HG03159 (cell line): ENCODE results near the gene MESP1.
A peak's percentile ranks its signal among the peaks of the same experiment; 100 is the strongest.

Experiments used
- ATAC-seq: cut with Tn5 transposase; IDR thresholded peaks from one replicate; pipeline ENCODE4 v1.9.1; 2021; ENCODE audit warnings: mild to moderate bottlenecking, moderate library complexity; ENCODE audit not compliant: unreplicated experiment

Gene MESP1

DNA sequence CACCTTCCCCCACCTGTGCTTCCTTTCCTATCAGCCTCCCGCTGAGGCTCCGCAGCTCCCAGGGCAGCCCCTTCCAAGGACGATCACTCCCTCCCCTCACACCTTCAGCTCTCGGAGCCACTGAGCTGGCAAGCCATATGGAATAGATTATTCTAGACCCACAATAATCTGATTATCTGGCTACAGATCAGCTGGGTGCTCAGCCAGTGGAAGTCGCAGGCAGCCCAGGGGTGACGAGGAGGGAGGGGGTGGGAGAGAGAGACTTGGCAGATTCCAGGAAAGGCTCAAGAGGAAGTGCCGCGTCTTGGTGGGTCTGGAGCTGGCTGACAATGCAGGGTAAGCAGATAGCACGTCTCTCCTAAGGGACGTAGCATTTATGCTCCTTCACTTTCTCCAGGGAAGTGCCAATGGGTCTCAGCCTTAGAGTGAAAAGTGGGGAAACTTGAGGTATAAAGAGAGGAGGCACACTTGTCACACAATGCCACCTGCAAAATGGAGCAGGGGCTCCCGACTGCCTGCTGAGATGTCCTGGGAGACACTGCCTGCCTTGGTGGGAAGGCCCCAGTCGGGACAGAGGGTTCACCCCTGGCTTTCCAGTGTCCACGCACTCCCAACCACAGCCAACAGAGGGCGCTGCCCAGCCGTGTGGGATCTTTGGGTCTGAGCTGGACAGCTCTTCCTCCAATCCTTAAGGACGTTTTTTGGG lies 9.4 kb upstream of the MESP1 start:
- peak; percentile 60 for ATAC-seq

DNA sequence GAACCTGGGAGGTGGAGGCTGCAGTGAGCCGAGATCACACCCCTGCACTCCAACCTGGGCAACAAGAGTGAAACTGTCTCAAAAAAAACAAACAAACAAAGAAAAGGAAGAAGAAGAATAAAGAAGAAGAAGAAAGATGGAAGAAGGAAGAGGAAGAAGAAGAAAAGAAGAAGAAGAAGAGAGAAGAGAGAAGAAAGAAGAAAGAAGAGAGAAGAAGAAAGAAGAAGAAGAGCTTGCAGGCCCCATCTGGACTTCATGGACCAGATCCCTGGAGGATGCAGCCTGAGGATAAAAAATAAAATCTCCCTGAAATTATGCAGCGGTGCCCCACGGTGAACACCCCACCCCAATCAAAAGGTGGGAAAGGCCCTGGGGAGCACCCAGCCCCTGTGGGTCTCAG lies 8.8 kb upstream of the MESP1 start:
- ATAC-seq, result no peak

DNA sequence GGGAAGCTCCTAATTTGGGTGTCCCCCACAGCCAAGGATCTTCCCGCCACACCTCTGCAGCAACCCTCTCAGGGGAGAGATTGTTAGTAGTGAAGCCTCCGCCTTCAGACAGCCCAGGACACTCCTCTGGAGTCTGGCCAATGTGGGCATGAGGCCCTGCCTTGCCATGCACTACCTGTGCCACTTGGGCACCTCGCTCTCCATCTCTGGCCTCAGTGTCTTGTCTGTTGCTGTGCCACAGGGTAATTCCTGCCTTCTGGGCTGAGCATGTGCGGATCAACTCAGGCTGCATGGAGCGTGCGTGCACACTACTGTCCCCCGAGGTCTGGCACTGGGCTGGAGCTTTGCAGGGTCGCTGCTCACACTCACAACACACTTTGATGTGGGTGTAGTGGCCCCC lies 7.9 kb upstream of the MESP1 start:
- no peak for ATAC-seq

DNA sequence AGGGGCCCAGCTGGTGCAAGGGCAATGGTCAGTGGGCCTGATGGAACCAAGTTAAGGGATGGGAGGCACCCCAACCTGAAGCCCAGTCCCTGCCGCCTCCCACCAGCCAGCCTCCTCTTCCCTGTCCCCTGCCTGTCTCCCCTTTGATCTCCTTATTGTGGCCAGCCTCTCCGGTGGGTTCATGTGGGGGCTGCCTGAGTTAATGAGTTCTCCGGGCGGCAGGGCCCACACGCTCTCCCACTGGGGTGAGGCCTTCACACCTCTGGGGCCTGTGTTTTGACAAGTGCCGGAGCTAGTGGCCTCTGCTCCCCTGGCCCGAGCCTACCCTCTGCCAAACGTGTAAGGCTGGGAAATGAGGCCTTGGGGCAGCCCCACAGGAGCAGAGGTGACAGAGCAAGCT lies 7.2 kb upstream of the MESP1 start:
- ATAC-seq, result no peak

DNA sequence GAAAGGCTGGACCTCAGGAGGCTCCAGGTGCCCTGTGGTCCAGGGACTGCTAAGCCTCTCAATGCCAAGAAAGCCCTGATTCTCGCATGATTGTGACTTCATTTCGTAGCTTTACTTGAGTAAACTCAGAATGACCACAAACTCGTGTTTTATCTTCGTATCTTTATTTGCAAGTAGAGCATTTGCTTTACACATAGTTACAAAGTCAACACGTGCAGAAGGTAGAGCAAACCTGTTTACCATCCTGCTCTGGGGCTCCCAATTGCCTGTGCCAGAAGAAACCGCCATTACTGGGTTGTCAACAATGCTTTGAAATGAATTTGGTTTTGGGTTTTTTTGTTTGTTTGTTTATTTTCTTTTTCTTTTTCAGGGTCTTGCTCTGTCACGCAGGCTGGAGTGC lies 5.8 kb upstream of the MESP1 start:
- ATAC-seq, result no peak

DNA sequence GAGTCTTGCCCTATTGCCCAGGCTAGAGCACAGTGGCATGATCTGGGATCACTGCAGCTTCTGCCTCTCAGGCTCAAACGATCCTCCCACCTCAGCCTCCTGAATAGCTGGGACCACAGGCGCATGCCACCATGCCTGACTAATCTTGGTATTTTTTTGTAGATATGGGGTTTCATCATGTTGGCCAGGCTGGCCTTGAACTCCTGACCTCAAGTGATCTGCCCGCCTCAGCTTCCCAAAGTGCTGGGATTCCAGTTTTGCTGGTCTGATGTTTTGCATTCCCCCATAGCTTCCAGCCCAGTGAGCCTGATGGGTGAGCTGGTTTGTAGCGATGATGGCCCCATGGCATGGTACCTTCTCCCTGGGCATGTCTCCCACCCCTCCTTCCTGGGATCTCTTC lies 4.7 kb upstream of the MESP1 start:
- ATAC-seq, result no peak

DNA sequence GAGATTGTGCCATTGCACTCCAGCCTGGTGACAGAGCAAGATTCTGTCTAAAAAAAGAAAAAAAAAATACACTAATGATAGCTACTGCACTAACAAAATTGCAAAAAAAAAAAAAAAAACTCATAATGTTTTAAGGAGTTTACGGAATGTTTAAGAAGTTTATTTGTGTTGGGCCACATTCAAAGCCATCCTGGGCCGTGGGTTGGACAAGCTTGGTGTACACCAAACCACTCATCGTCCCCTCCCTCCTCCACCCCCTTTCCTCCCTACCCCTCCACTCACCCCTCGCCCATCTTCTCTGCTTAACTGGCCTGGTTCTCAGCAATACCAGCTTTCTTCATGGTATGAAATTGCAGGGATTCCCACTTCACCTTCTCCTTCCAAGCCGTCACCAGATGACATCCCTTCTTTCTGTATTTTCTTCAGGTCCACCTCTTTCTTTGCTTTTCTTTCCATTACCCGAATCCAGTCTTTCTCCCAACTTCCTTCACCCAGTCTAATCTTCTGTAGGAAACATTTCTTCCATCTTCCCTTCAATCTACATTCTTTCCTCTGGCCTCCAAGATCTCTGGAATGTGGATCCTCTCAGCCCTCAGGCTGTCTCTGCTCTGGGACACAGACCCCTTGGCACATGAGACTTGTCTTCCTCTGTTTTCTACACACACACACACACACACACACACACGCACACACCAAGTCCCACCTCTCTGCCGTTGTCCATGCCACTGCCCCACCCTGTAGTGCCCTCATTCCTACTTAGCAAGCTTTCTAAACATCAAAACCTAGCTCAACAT lies 3.5 kb upstream of the MESP1 start:
- no peak for ATAC-seq

DNA sequence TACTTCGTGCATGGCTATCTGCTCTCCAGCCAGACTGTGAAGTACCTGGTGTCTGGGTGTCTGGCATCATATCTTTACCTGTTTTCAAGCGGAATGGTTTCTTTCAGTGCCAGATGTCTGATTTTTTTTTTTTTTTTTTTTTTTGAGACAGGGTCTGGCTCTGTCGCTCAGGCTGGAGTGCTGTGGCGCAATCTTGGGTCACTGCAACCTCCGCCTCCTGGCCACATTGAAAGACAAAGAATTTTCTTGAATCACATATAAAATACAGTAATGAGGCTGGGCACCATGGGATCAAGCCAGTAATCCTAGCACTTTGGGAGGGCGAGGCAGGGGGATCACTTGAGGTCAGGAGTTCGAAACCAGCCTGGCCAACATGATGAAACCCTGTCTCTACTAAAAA lies 2.8 kb upstream of the MESP1 start:
- no peak for ATAC-seq

DNA sequence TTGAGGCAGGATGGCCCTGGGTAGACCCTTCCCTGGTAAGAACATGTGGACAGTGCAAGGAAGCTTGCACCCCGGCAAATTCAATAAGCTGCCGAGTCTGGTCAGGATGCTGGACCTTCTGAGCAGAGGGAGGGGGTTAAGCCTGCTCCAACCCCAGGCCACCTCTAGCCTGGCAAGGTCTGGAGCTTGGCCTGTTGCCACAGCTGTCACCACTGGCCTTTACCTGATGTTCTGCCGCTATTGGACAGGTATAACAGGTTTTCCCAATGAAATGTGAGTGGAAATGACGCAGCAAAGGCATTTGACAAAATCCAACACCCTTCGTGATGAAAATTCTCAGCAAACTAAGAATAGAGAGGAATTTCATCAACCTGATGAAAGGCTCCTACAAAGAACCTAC lies 699 bp upstream of the MESP1 start:
- no peak for ATAC-seq

DNA sequence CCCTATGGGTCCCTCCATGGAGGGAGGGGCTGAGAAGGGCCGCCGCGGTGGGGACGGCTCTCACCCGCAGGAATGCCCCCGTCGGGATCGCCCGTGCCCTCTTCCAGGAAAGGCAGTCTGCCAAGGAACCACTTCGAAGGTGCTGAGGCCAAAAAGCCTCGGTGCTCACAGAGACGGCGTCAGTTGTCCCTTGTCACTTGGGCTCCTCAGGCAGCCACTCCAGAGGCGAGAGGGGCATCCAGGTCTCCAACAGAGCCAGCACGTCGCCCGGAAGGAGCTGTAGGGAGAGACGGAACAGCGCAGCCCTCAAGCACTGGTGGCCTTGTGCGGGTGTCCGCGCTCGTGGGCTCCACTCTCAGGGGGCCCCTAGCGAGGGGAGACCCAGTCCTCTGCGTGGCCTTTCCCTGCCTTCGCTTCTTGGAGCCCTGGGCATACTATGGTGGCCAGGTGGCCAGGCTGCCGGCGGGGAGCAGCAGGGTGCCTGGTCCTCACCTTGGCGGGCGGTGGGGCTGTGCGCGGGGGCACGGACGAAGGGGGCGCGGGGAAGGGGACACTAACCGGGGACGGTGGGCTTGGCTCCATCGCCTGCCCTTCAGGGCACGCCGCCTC lies 994 bp downstream of the MESP1 start:
- ATAC-seq, result peak; percentile 4

DNA sequence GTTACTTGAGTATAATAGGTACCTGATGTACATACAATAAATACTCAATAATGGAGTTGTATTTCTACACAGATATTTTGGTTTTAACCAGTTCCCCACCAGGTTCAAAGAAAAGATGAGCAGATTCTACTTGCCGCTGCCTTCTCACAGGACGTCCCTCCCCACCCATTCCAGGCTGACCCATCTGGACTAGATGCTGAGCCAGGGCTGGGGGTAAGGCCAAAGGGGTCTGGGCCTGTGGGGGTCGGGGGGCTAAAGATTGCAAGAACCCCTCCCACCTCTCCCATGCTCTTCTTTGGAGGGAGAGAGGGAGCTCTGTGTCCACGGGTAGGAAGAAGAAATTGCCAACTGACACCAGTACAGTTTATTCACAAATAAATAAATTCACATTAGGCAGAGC lies 1.5 kb downstream of the MESP1 start:
- no peak for ATAC-seq

DNA sequence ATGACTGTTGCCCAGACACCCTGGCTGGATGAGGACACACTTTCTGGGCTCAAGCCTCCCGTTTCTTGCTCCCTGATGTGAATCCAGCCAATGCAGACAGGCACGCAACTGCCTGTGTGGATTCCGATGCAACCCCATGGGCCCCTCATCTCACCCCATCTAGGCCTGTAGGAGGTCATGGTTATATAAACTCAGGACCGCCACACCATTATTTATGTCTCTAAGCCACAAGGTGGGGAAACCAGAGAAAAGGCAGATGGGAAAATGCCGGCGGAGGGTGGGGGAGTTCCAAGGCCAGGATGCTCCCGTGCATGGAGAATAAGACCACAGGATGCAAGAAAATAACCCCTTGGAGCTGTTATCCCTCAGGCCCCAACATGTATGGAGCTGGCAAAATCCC lies 2.0 kb downstream of the MESP1 start:
- ATAC-seq, result no peak

DNA sequence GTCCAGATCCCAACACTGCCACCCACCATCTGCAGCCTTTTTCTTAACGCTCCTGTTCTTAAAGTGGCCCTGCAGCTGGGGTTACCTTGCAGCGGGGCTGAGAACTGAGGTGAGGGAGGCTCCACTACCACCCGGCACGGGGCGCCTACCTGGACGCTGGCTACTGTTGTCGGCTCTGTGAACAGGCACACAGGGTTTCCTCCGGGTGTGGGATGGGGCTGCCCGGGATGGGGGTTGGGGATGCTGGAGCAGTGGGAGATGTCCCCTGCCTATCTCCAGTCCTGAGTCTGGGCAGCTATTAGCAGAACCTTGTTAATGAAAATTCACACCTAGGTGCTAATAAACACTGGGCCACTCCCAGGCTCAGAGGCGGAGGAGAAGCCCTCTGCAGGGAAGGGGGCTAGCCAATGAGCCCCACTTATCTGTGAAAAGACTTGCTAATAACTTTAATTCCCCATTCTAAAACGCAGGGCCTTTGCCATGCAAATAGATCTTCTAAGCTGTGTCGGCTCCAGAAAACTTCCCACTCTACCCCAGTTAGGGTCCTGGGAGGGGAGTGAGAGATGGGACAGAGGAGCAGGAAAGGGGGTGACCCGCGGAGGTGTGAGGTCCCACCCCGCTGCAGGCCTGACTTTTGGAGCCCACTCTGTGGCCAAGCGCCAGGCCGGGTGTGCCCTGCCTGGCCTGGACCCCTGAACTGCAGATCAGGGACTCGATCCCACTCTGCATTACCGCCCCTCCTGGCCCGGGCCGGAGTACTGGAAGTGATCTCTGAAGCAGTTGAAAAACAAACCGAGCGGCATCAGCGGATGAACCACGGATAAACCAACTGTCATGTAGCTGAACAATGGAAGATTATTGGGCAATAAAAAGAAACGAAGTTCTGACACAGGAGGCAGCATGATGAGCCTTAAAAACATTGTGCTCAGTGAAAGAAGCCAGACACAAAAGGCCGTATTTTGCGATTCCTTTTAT lies 3.1 kb downstream of the MESP1 start:
- ATAC-seq, result no peak

DNA sequence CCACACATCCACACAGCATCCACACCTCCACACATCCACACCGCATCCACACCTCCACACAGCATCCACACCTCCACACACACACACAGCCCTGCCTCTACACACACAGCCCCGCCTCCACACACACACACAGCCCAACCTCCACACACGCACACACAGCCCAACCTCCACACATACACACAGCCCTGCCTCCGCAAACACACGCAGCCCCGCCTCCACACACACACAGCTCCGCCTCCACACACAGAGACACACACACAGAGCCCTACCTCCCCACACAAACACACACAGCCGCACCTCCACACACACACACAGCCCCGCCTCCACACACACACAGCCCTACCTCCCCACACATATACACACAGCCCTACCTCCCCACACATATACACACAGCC lies 4.7 kb downstream of the MESP1 start:
- no peak for ATAC-seq

DNA sequence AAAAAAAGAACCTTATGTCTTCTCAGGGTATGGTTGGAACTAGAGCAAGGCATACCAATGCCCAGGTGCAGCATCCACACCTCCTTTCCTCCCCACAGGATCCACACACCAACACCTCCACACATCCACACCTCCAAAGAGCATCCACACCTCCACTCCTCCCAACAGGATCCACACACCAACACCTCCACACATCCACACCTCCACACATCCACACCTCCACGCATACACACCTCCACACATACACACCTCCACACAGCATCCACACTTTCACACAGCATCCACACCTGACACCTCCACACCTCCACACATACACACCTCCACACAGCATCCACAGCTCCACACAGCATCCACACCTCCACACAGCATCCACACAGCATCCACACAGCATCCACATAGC lies 5.3 kb downstream of the MESP1 start:
- ATAC-seq, result no peak

DNA sequence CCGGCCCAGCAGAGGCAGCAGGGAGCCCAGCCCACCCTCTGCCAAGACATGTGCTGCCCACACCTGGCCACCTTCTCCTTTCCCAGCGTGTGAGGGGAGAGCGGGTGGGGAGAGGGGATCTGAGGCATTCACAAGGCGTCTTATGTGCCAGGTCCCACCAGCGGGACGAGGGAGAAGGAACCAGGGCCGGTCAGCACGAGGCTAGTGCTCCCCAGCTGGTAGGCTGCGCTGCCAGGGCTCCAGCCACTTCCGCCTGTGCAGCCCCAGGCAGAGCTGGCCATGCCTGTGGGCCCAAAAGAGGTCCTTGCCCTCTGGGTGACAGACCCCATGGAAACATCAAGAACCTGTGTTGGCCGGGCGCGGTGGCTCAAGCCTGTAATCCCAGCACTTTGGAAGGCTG lies 5.9 kb downstream of the MESP1 start:
- no peak for ATAC-seq

DNA sequence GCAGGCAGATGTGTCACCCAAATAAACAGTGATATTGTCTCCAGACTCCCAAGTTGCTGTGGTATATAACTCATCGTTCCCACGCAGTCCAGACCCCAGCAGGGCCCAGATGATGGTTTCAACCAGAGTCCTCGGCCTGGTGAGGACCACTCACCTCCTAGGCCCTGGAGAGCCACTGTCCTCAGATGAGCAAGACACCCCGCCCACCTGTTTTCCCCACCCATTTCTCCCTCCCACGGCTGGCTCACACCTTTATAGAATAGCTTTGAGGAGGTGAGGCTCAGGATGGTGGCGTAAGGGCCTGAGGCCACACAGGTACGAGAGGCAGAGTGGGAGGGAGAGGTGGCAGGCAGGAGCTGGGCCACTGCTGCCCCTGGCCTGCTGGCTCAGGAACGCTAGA lies 7.5 kb downstream of the MESP1 start:
- ATAC-seq, result no peak

DNA sequence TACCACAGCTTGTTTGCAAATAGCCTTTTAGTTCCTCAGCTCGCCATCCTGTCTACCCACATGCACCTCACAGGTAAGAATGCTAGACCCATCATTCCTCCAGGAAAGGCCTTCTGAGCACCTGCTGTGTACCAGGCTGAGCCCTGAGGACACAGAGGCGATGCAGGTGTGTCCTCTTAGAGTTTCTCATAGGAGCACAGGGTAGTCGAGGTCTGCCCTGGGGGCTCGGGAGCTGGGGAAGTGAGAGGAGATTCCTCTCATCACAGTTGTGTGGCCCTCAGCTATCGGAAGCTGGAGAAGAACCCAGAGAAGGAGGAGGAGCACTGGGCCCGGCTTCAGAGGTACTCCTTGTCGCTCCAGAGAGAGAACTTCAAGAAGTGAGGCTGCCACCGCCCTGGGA lies 8.0 kb downstream of the MESP1 start:
- no peak for ATAC-seq

DNA sequence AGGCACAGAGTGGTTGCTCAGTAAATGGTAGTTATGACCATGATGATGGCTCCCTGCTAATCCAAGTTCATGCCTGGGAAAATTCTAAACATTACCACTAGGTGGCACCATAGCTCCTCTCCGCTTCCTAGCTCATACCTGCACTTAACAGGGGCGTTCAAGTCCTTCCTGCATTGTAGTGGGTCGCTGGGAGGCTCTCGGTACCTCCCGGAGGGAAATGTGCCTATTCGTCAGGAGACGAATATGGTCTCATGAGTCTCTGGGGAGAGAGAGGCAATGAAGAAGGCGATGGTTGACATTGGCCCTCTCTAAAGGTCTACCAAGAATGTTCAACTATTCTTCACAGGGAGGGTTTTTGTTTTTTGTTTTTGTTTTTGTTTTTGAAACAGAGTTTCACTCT lies 10.9 kb downstream of the MESP1 start:
- ATAC-seq, result peak; percentile 70

DNA sequence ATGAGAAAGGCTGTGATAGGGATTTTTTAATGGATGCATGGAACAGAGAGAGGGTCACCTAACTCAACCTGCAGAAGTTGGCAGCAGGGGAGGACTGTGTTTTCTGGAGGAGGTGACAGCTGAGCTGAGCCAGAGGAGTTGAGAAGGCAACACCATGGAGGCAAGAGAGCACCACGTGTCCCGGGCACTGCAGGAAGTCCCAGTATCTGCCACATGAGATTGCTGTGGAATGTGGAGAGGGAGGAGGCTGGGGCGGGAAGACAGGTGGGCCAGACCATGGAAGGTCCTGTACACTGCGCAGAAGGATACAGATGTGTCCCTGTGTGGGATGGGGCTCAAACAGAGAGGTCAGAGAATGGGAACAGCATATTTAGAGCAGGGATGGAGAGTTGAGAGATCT lies 15.3 kb downstream of the MESP1 start:
- no peak for ATAC-seq
